Mammary epithelial cell (primary cell): ENCODE results near the gene RELA.

ENCODE experiments used
- CTCF ChIP-seq, 2 donors: IDR thresholded peaks in 1 of 2; conservative IDR thresholded peaks in 1 of 2; 2 replicates each; pipeline ENCODE4 v1.5.1; 2011 to 2012; ENCODE audit warnings: inconsistent platforms in 2 of 2, low read length in 2 of 2, mild to moderate bottlenecking in 2 of 2, control low read depth in 1 of 2, low read depth in 1 of 2; ENCODE audit not compliant: insufficient read depth in 1 of 2; ENCODE audit errors: extremely low read depth in 1 of 2
- EZH2 ChIP-seq: IDR thresholded peaks from 2 replicates; pipeline ENCODE4 v1.6.1; 2012; ENCODE audit warnings: low read length, inconsistent platforms, borderline replicate concordance

DNA sequence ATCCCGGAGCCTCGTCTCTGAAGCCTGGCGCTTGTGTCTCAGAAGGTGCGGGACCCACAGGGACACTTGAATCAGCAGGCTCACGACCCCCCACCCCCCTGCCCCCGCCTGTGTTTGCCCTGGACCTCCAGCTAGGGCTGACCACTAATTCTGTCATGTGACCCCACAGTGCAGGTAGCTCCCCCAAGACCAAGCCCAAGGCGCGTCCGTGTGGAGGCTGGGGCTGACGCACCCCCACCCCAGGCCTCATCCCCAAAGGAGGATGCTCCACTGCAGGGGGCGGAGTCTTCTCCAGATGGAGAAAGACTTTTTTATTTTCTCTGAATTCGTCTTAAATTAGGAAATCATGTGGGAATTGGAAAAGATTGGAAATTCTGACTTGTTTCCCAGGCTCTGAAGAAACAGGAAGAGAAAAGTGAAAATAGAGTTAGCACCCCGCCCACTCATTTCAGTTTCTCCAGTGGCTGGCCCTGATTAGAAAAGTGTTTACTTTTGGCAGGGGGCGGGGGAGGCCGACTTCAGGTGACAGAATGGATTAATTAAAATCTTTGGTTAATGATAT lies 1.0 kb upstream of the RELA start:
- TF ChIP-seq EZH2, result no peak
- no peak for TF ChIP-seq CTCF (conservative IDR thresholded peaks at IDR 0.05 in 1 of 2, IDR thresholded peaks at IDR 0.05 in 1 of 2; ENCODE audit: extremely low read depth in 1 of 2, insufficient read depth in 1 of 2, low read depth in 1 of 2, low read length in 2 of 2)
